GM12878 (cell line): ENCODE measurements around the gene LSP1. TPM values are rescaled to one million over a fixed set of nuclear protein-coding genes. Genes with fewer than 3 reads are reported as not detected.

ENCODE experiments used
- EED ChIP-seq: sonication (generic); IDR thresholded peaks from 2 replicates; pipeline ENCODE4 v1.6.1; 2016; ENCODE audit warnings: antibody characterized with exemption, low read depth
- EP300 ChIP-seq, 2 experiments: fragments of 150-350 bp in 1 of 2; IDR thresholded peaks; 2 replicates each; pipeline ENCODE4 v1.6.1; 2011 to 2012; ENCODE audit warnings: low read depth in 2 of 2, low read length in 2 of 2, borderline replicate concordance in 1 of 2, improper control_type of control experiment in 1 of 2, inconsistent platforms in 1 of 2; ENCODE audit not compliant: control insufficient read depth in 1 of 2
- FOXK2 ChIP-seq: fragments of 450-650 bp; IDR thresholded peaks from 2 replicates; pipeline ENCODE4 v1.6.1; 2017; ENCODE audit warnings: mild to moderate bottlenecking, moderate library complexity
- GABPA ChIP-seq: IDR thresholded peaks from 2 replicates; pipeline ENCODE4 v1.6.1; 2014; ENCODE audit warnings: antibody characterized with exemption, low read depth, mild to moderate bottlenecking, inconsistent platforms
- HSF1 ChIP-seq: fragments of 150-350 bp; IDR thresholded peaks from 2 replicates; pipeline ENCODE4 v1.6.1; 2014; ENCODE audit warnings: mild to moderate bottlenecking, low read depth, low read length
- JUNB ChIP-seq: IDR thresholded peaks from 2 replicates; pipeline ENCODE4 v1.6.1; 2016; ENCODE audit warnings: antibody characterized with exemption, mild to moderate bottlenecking
- NR2C1 ChIP-seq: fragments of 450-650 bp; IDR thresholded peaks from 2 replicates; pipeline ENCODE4 v1.6.1; 2017; ENCODE audit warnings: antibody characterized with exemption, mild to moderate bottlenecking, moderate library complexity
- NR2C2 ChIP-seq: IDR thresholded peaks from 2 replicates; pipeline ENCODE4 v1.6.1; 2011; ENCODE audit warnings: borderline replicate concordance, low read depth; ENCODE audit not compliant: control insufficient read depth, insufficient read length
- PKNOX1 ChIP-seq: fragments of 450-650 bp; IDR thresholded peaks from 2 replicates; pipeline ENCODE4 v1.6.1; 2016; ENCODE audit warnings: mild to moderate bottlenecking
- SIX5 ChIP-seq: IDR thresholded peaks from 2 replicates; pipeline ENCODE4 v1.6.1; 2011; ENCODE audit warnings: mild to moderate bottlenecking, low read depth, low read length, moderate library complexity; ENCODE audit not compliant: severe bottlenecking
- TAF1 ChIP-seq: IDR thresholded peaks from 2 replicates; pipeline ENCODE4 v1.6.1; 2011; ENCODE audit warnings: mild to moderate bottlenecking, low read depth, low read length, borderline replicate concordance
- TCF12 ChIP-seq: IDR thresholded peaks from 2 replicates; pipeline ENCODE4 v1.6.1; 2011; ENCODE audit warnings: low read depth, mild to moderate bottlenecking, low read length
- ZNF217 ChIP-seq: fragments of 450-650 bp; IDR thresholded peaks from 2 replicates; pipeline ENCODE4 v1.6.1; 2017; ENCODE audit warnings: antibody characterized with exemption, mild to moderate bottlenecking
- polyA plus RNA-seq, 11 experiments: library from polyadenylated mRNA; depleted of rRNA in 4 of 11; unstranded in 6 of 11; stranded (reverse) in 5 of 11; fragments of >200 nt; fragmentation: Nextera tagmentation in 4 of 11; fragmentation: Illumina TruSeq in 1 of 11; extraction: Ambion mirVana in 4 of 11; extraction: Trizol in 1 of 11; gene quantifications; 1 replicate in 1 of 11; 2 replicates in 10 of 11; pipeline versions ENCODE4 v1.2.1 to v1.2.3, GENCODE V29; 2011 to 2016; ENCODE audit warnings: inconsistent platforms in 2 of 11, missing spikeins in 2 of 11, low read depth in 1 of 11
- total RNA-seq, 4 experiments: library from RNA; depleted of rRNA in 3 of 4; stranded (reverse); fragments of >200 nt in 3 of 4; fragmentation: Illumina TruSeq in 1 of 4; extraction: Trizol in 1 of 4; gene quantifications; 2 replicates each; pipeline versions ENCODE4 v1.2.1 to v1.2.3, GENCODE V29; 2013 to 2021

The LSP1 gene
- total and polyA plus RNA-seq, 10 of the 15 experiments (the other 5 are each of a cell fraction or from before 2014, with no cell fraction given): 19.2 to 488 (median 369) TPM

DNA sequence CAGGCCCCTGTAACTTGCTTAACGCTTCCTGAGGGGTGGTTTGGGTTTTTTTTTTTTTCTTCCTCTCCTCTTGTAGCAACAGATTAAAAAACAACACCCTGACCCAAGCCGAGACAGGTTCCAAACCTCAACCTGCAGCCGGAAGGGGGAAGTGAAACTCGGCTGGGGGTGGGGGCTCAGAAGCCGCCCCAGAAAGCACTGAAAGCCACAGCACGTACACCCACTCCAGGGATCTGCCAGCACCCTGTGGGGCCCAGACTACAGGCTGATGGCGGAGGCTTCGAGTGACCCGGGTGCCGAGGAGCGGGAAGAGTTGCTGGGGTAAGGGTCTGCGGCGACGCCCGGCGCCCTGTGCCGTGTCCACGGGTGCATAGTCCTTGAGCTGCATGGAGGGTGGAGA is at the start of gene LSP1 (continued):
- no peak for TF ChIP-seq HSF1
- peak; percentile 98 for TF ChIP-seq TCF12
- no peak for TF ChIP-seq ZNF217
- peak; percentile 80 for TF ChIP-seq TAF1
- peak; percentile 97 to 98 for TF ChIP-seq EP300 (IDR thresholded peaks at IDR 0.05; ENCODE audit: borderline replicate concordance in 1 of 2, control insufficient read depth in 1 of 2, low read depth in 2 of 2, low read length in 2 of 2)
- TF ChIP-seq NR2C1: no peak; the same call in 1 of the 2 replicates
- 0 out of 2 replicates have a peak, but pooled peaks have one; percentile 31 for TF ChIP-seq FOXK2
- no peak for TF ChIP-seq GABPA
- no peak for TF ChIP-seq SIX5
- TF ChIP-seq NR2C2: no peak
- TF ChIP-seq JUNB: peak; percentile 56; the same call in 1 of the 2 replicates
- TF ChIP-seq PKNOX1: 0 out of 2 replicates have a peak, but pooled peaks have one; percentile 28
- TF ChIP-seq EED: peak; percentile 99
